H1 (cell line): ENCODE measurements around the gene ATF7.

ENCODE experiments used
- JUND ChIP-seq: IDR thresholded peaks from 2 replicates; pipeline ENCODE4 v1.6.1; 2011; ENCODE audit warnings: mild to moderate bottlenecking, improper control_type of control experiment, low read length
- POLR2A ChIP-seq, 2 experiments: IDR thresholded peaks; 1 replicate in 1 of 2; 2 replicates in 1 of 2; pipeline ENCODE4 v1.6.1; 2011; ENCODE audit warnings: low read depth in 2 of 2, low read length in 2 of 2, mild to moderate bottlenecking in 2 of 2; ENCODE audit errors: control extremely low read depth in 1 of 2
- RAD21 ChIP-seq, 2 experiments: IDR thresholded peaks in 1 of 2; conservative IDR thresholded peaks in 1 of 2; 2 replicates each; pipeline ENCODE4 v1.6.1; 2011; ENCODE audit warnings: low read depth in 2 of 2, low read length in 2 of 2, improper control_type of control experiment in 1 of 2, inconsistent platforms in 1 of 2, mild to moderate bottlenecking in 1 of 2, moderate library complexity in 1 of 2
- YY1 ChIP-seq: IDR thresholded peaks from 2 replicates; pipeline ENCODE4 v1.6.1; 2011; ENCODE audit warnings: low read depth, mild to moderate bottlenecking, low read length
- TF ChIP-seq, protein P1 (sequence below): IDR thresholded peaks from 2 replicates; pipeline ENCODE4 v1.6.1; 2012; ENCODE audit warnings: inconsistent platforms

DNA sequence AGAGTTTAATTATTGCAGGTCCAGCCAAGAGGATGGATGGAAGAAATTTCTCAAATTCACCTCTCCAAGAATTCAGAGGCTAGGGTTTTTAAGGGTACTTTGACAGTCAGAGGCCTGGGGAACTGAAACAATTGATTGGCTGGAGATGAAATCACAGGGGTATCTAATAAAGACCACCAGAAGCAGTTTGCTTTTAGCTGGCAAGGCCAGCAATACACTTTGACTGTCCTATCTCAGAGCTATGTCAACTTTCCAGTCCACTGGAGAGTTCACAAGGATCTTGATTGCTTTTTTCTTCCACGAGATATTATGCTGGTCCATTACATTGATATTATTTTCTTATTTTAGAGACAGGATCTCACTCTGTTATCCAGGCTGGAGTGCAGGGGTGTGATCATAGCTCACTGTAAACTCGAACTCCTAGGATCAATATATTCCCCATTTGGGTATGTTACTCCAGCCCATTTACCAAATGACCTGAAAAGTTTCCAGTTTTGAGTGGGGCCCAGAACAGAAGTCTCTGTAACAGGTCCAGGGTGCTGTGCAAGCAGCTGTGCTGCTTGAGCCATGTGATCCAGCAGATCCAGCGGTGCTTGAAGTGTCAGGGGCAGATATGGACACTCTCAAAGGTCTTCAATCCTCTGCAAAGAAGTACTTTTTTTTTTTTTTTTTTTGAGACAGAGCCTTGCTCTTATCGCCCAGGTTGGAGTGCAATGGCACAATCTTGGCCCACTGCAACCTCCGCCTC, 17.2 kb upstream of the ATF7 start:
- TF ChIP-seq YY1 (no peak), JUND (no peak), RAD21 (IDR thresholded peaks at IDR 0.05 in 1 of 2, conservative IDR thresholded peaks at IDR 0.05 in 1 of 2; ENCODE audit: low read depth in 2 of 2, low read length in 2 of 2) (no peak), POLR2A (IDR thresholded peaks at IDR 0.05; ENCODE audit: control extremely low read depth in 1 of 2, low read depth in 2 of 2, low read length in 2 of 2) (no peak)
- TF ChIP-seq, protein P1, sequence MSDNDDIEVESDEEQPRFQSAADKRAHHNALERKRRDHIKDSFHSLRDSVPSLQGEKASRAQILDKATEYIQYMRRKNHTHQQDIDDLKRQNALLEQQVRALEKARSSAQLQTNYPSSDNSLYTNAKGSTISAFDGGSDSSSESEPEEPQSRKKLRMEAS, result no peak
